ENCODE measurements around the gene RAB10. TPM values are rescaled to one million over a fixed set of nuclear protein-coding genes. Genes with fewer than 3 reads are reported as not detected.

RAB10 gene
- total and polyA plus RNA-seq, 2 experiments from 2014 or later, result 102 to 143 TPM

GRCh38 chr2:26119521-26119920, 85.6 kb downstream of the RAB10 start:
- Histone ChIP-seq H3F3A (replicated peaks; ENCODE audit: low read depth) (no peaks in the 10 kb centered on the region; the same call in 1 of the 2 replicates), H3K79me2 (replicated peaks; ENCODE audit: insufficient read depth) (peaks cover 61% of the 10 kb centered on the region), H3K27ac (ENCODE audit: low read depth) (no peak overlapping the region), H4K20me1 (replicated peaks; ENCODE audit: insufficient read depth) (peaks cover 34% of the 10 kb centered on the region), H2AFZ (no peak overlapping the region), H3K4me1 (ENCODE audit: insufficient read depth) (no peaks in the 10 kb centered on the region), H3K4me2 (no peak overlapping the region), H3K9me2 (ENCODE audit: insufficient read depth) (no peaks in the 10 kb centered on the region; the same call in 1 of the 2 replicates), H3K27me3 (ENCODE audit: insufficient read depth) (no peaks in the 10 kb centered on the region), H3K4me3 (no peak overlapping the region), H3K36me3 (ENCODE audit: insufficient read depth) (no peaks in the 10 kb centered on the region)
- Mint-ChIP-seq H3K4me1 (no peaks in the 10 kb centered on the region), H3K27ac (no peak overlapping the region), H3K36me3 (ENCODE audit: low read depth) (peaks cover 22% of the 10 kb centered on the region), H3K4me3 (no peak overlapping the region), H3K9me3 (no peaks in the 10 kb centered on the region), H3K27me3 (ENCODE audit: insufficient read depth, low read depth, poor library complexity) (no peaks in the 10 kb centered on the region)
- TF ChIP-seq ZNF331 (CRISPR knock-in tag; IDR thresholded peaks at IDR 0.05; ENCODE audit: low read depth), result no peak
- TF ChIP-seq POLR2AphosphoS5 (IDR thresholded peaks at IDR 0.05; ENCODE audit: low read depth), result no peak
- TF ChIP-seq ZNF462 (CRISPR knock-in tag; IDR thresholded peaks at IDR 0.05), result no peak
- no peak for TF ChIP-seq CREB1 (CRISPR knock-in tag; IDR thresholded peaks at IDR 0.05; ENCODE audit: low read depth)
- TF ChIP-seq EZH2 (IDR thresholded peaks at IDR 0.05; ENCODE audit: low read depth, unreplicated experiment), result no peak
- TF ChIP-seq ETS1 (IDR thresholded peaks at IDR 0.05), result no peak
- DNase-seq (ENCODE audit: low spot score) (no peak), ATAC-seq (no peak)

Measured in GM23338 (cell line).